ENCODE data around the gene ARHGAP23.
"Not testable (repeated sequence)": the region's sequence is repeated elsewhere in the genome, so short reads cannot be mapped to it uniquely, and the experiment has no call there.

- peak; percentile 17 to 74 (median 38) for TF ChIP-seq CTCF (IDR thresholded peaks at IDR 0.05)
- not testable (repeated sequence) for TF ChIP-seq POLR2A (IDR thresholded peaks at IDR 0.05)
These were observed 64.1 kb downstream of the ARHGAP23 start for GRCh38 chr17:38492067-38493040.

All from thyroid gland (tissue), 4 donors.